Umbilical cord (tissue), 2 donors: ENCODE measurements around the gene PLAA. TPM values are rescaled to one million over a fixed set of nuclear protein-coding genes. Genes with fewer than 3 reads are reported as not detected.
"Not testable (repeated sequence)": the region's sequence is repeated elsewhere in the genome, so short reads cannot be mapped to it uniquely, and the experiment has no call there.

ENCODE experiments used
- DNase-seq: peaks from one replicate; pipeline ENCODE4 v3.0.0-alpha.2; 2015; ENCODE audit warnings: low spot score
- total RNA-seq: library from RNA; depleted of rRNA; stranded (reverse); fragments of >200 nt; gene quantifications from one replicate; pipeline ENCODE4 v1.2.3, GENCODE V29; 2014; ENCODE audit warnings: low replicate concordance; ENCODE audit not compliant: insufficient read depth

PLAA gene
- total RNA-seq, 1 donor from 2014 or later = 27.0 TPM

GRCh38 chr9:26935847-26936246 is 11.2 kb downstream of the PLAA start:
- no peak for DNase-seq

DNA sequence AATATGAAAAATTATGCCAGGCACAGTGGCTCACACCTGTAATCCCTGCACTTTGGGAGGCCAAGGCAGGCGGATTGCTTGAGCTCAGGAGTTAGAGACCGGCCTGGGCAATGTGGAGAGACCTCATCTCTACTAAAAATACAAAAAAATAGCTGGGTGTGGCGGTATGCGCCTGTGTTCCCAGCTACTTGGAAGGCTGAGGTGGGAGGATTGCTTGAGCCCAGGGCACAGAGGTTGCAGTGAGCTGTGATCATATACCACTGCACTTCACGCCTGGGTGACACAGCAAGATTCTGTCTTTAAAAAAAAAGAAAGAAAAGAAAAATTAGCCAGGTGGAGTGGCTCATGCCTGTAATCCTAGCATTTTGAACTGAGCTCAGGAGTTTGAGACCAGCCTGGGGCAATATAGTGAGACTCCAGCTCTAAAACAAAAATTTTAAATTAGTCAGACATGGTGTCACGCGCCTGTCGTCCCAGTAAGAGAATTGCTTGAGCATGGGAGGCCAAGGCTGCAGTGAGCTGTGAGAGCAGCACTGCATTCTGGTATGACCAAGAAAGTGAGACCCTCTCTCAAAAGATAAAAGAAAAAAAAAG is 18.0 kb downstream of the PLAA start:
- DNase-seq = no peak

DNA sequence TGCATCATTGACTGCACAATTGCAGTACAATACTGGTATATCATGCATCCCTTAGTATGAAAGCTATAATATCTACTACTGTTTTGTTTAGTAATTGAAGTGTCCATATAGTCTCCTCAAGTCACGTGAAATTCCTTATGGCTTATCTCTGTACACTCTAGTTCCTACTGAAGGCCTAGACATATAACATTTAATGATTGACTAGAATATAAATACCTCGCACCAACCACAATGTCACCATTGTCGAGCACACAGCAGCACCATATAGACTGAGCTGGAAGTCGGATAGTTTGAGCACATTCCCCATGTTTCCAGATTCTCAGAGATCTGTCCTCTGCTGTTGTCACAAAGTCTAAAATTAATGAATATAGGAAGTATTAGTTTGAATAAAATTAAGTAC is 21.4 kb downstream of the PLAA start:
- no peak for DNase-seq

DNA sequence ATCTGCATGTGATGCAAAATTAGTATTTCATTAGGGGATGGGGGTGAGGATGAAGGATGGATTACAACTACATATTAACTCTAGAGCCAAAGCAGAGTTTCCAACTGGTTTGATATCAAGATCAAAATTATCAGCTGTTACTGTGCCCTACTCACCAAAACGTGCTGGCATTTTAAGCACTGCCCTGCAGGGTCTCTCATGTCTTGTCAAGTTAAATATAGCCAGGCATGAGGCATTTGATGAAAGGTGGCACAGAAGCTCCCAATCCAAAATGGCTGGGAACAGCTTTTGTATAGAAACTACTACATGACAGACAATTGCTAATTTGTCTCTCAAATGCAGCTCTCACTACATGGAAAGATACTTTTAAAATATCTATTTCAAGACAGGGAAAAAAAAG is 27.3 kb downstream of the PLAA start:
- DNase-seq = no peak

DNA sequence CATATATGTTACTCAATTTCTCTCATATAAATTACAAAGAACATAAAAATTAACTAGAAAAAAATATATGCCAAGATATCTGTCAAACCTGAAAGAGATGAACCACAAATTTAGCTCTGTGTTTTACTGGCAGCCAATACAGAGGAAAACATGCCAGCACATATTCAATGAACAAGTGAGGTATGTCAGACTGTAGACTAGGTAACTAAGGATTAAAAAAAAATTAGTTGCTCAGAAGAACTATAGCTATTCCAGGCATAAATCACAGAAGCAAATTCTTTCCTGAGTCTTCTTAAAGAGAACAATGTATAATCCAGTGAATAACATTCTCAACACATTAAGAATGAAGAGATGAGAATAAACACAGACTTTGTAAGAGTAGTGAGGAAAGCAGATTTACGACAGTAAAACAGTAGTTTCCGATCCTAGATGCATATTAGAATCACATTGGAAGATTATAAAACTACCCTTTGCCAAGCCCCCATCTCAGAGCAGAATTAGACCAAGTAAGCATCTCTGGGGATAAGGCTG is 33.8 kb downstream of the PLAA start:
- DNase-seq = no peak

- DNase-seq = no peak
Observed at GRCh38 chr9:26904671-26905070, 42.4 kb downstream of the PLAA start.

GRCh38 chr9:26904070-26904469 is 43.0 kb downstream of the PLAA start:
- DNase-seq = no peak

DNA sequence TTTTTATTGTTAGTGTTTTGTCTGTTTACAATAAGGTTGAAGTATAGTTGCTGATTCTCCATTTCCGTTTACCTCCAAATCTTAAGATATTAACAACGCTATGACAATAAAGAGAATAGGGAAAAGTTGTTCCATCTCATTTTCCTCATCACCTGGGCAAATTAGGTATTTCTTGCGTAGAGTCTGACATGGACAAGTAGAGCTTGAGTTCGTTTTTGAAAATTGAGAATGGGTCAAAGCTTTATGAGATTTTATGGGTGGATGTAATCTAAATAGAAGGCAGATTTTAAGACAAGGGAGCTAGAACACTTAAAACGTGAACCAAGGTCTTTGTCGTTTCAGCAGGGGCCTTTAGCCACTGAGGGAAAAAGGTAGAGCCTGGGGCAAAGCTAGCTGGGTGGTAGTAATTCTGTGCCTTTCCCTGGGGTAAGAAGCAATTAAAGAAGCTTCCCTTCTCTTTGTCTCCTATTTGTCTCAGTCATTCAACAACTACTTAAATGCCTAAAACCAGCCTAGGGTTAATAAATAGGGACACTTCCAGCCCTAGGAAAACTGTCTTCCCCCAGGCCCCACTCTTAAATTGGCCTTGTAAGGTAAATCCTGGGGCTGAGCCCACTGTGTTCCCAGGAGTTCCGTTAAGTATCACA is 53.9 kb downstream of the PLAA start:
- no peak for DNase-seq

GRCh38 chr9:26892251-26893029 is 54.6 kb downstream of the PLAA start, which contains the start of gene CAAP1:
Gene CAAP1, minus strand, starts transcription at chr9:26892802. Its CDS starts 87 bp downstream, at chr9:26892715.
- peak; percentile 96 for DNase-seq

DNA sequence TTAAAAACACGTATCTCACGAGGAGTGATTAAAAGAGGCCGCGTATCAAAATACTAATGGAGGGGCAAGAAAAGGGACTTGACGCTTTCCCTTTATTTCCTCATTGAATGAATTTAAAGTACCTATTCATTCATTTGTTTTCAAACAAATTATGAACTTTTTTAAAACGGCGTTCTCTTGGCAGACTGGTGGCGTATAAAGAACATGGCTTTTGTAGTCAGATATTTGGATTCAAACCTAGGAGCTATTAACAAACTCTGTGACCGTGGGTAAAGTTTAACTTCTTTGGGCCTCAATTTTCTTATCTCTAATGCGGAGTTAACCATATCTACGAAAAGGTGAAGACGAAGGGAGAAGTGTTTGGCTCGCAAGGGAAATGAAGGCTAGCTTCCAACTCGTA is 55.3 kb downstream of the PLAA start:
- no peak for DNase-seq

- DNase-seq = no peak
Observed at GRCh38 chr9:26888271-26888670, 58.8 kb downstream of the PLAA start.

GRCh38 chr9:26882154-26882553 is 64.9 kb downstream of the PLAA start:
- no peak for DNase-seq

GRCh38 chr9:26880262-26880661 is 66.8 kb downstream of the PLAA start:
- DNase-seq = no peak

DNA sequence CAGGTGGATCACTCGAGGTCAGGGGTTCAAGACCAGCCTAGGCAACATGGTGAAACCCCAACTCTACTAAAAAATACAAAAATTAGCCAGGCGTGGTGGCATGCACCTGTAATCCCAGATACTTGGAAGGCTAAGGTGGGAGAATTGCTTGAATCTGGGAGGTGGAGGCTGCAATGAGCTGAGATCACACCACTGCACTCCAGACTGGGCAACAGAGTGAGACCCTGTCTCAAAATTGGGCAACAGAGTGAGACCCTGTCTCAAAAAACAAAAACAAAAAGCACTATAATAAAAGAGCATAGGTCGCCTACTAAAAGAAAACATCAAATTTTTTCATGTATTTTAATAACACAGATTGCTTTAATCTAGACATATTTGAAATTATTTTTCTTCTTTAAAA is 71.9 kb downstream of the PLAA start:
- not testable (repeated sequence) for DNase-seq

DNA sequence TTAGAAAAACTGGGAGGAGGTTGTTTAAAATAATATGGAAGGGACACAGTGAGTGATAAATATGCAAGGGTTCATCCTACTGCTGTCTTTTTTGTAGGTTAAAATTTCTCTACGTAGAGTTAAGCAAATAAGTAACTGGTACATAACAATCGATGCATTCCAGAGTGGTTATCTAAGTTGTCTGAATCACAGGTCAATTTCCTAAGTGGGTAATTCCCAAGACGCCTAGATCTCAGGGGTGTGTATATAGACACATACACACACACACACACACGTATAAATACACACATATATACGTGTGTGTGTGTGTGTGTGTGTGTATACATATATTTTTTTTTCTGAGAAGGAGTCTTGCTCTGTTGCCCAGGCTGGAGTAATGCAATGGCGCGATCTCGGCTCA is 76.8 kb downstream of the PLAA start:
- no peak for DNase-seq

- DNase-seq = peak; percentile 9
Observed at GRCh38 chr9:26863074-26863473, 84.0 kb downstream of the PLAA start.

DNA sequence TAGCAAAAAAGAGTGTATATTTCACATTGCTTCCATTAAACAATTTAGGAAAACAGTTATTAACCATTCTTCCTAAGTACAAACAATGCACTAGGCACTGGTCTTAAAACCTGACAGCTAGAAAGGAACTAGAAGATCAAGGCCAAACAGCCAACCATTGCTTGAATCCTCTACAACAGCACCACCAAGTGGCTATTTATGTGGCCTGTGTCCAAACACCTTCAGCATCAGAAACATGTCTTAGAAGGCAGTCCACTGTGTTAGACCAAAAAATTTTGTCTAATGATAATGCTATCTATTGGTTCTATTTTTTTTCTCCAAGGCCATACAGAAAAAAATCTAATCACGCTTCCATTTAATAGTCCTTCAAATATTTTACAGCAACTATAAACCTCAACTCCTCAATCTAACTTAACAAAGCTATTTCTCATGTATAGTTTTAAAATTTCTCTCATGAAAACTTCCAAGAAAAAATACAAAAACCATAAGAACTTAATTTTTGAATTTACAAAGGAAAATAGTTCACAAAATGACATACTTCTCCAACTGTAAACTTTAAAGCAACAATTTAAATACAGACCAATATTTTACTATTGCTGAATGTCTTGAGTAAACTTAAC is 90.5 kb downstream of the PLAA start:
- DNase-seq = no peak

Other genes with a start within 250 kb of the PLAA start
- 13.2 TPM for gene CAAP1, start 54.4 kb downstream of the PLAA start, total RNA-seq
- gene IFT74, start 9.2 kb upstream of the PLAA start, total RNA-seq = 28.6 TPM
- gene LRRC19, start 58.4 kb upstream of the PLAA start, total RNA-seq = 2.9 TPM
- gene TEK, start 162.0 kb upstream of the PLAA start, total RNA-seq = 28.6 TPM